ELR (cell line): ENCODE data around the gene PAOX.
"Not testable (repeated sequence)": the region's sequence is repeated elsewhere in the genome, so short reads cannot be mapped to it uniquely, and the experiment has no call there.

Source experiments
- DNase-seq: peaks from one replicate; pipeline ENCODE4 v3.0.0-alpha.2; 2015; ENCODE audit warnings: low read depth

The PAOX gene

DNA sequence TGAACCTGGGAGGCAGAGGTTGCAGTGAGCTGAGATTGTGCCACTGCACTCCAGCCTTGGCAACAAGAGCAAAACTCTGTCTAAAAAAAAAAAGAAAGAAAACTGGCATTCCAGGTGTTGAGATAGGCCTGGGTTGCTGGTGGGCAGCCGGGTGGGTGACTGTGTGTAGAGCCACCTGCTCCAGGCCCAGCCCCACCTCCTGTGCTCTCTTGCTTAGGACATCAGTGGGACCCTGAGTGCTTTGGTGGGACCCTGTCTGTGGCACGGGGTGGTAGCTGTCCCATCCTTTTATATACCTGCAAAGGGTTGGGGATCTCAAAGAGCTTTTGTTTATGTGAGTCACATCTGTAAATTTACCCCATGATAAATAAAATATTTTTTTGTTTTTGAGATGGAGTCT, 6.2 kb downstream of the PAOX start:
- DNase-seq: no peak

GRCh38 chr10:133386951-133387350, 7.9 kb downstream of the PAOX start:
- not testable (repeated sequence) for DNase-seq

DNA sequence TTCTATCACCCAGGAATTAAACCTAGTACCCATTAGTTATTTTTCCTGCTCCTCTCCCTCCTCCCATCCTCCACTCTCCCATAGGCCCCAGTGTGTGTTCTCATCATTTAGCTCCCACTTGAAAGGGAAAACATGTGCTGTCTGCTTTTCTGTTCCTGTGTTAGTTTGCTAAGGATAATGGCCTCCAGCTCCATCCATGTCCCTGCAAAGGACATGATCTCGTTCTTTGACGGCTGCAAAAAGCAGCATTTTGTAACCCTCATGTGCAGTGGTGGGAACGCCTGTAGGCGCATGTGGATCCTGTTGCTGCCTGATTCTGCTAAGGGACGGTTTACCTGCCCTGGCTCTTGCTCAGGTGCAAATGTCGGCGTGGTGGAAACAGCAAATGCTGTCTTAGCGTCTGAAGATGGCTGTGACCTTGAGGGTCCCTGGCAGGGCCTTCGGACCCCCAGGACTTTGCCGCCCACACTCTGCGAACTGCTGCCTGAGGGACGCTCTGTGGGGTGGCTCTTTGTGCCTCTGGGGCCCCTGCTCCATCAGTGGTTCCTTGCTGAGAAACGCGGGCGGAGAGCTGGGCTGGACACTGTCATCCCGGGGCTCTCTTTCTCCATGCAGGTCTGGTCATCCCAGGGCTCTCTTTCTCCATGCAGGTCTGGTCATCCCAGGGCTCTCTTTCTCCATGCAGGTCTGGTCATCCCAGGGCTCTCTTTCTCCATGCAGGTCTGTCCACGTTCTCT, 9.3 kb downstream of the PAOX start:
- peak; percentile 41 for DNase-seq

- DNase-seq: no peak
Observed at GRCh38 chr10:133388973-133389818, 10.1 kb downstream of the PAOX start.

- DNase-seq: no peak
Observed at GRCh38 chr10:133390597-133391248, 11.7 kb downstream of the PAOX start.

GRCh38 chr10:133391249-133391635, 12.2 kb downstream of the PAOX start:
- DNase-seq: no peak

DNA sequence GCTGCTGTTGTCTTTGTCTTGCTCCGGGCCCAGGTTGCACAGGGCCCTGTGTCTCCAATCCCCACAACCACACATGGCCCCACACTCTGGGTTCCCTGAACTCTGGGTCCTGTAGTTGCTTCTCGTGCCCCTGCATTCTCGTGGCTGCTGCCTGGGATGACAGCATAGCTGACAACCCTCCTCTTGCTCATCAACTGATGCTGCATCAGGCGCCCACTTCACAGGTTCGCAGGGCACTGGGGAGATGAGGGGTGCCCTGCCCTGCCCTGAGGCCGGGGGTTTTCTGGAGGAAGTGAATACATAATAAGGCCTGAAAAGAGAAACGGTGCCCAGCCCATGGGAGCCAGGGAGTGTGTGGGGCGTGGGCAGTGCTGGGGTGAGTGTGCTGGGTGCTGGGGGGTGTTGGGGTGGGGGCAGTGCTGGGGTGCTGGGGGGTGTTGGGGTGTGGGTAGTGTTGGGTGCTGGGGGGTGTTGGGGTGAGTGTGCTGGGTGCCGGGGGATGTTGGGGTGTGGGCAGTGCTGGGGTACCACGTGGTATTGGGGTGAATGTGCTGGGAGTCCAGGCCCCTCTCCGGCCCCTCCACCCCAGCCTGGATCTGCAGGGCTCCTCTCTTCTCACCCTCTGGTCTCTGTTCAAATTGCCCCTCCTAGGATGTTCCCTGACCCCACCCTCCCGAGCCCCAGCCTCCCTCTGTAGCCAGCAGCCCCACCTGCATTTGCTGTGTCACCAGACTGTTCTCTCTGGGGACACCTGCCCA, 12.9 kb downstream of the PAOX start:
- DNase-seq: no peak

DNA sequence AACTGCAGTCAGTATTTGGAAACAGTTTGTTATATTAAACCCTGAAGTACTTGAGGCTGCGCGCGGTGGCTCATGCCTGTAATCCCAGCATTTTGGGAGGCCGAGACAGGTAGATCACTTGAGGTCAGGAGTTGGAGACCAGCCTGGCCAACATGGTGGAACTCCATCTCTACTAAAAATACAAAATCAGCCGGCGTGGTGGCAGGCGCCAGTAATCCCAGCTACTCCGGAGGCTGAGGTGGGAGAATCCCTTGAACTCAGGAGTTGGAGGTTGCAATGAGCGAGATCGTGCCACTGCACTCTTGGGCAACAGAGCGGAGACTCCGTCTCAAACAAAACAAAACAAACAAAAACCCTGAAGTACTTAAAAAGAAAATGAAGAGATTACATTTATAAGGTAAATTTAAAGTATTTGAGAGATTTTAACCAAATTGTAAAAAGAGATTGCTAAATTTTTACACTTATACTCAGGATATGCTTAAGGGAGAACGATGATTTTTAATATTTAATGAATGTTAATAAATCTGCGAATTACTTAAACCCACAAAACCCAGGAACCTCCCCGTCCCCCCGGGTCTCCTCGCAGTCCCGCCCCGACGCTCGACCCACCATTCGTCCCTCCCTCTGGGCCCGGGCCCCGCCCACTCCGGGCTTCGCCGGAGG, 14.5 kb downstream of the PAOX start:
- DNase-seq: no peak

- DNase-seq: peak; percentile 94
Observed at GRCh38 chr10:133394064-133394663, 15.1 kb downstream of the PAOX start, which contains the start of gene MTG1. MTG1 (plus strand) TSS chr10:133394157; CDS start chr10:133394221, 64 bp downstream.

DNA sequence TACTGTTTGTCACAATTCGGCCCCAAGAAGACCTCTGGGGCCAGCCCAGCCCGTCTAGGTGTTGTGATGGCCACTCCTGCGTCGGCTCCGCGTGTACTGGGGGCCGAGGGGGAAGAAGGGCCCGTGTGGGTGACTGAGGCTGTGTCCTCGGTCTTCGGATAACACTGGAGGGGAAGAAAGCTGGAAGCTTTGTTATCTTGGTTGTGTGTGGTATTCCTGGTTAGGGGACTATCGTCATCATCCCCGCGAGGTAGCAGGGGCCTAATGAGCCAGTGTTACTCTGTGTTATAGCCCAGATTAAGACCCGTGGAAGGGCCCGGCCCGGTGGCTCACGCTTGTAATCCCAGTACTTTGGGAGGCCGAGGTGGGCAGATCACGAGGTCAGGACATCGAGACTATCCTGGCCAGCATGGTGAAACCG, 15.7 kb downstream of the PAOX start:
- DNase-seq: no peak

DNA sequence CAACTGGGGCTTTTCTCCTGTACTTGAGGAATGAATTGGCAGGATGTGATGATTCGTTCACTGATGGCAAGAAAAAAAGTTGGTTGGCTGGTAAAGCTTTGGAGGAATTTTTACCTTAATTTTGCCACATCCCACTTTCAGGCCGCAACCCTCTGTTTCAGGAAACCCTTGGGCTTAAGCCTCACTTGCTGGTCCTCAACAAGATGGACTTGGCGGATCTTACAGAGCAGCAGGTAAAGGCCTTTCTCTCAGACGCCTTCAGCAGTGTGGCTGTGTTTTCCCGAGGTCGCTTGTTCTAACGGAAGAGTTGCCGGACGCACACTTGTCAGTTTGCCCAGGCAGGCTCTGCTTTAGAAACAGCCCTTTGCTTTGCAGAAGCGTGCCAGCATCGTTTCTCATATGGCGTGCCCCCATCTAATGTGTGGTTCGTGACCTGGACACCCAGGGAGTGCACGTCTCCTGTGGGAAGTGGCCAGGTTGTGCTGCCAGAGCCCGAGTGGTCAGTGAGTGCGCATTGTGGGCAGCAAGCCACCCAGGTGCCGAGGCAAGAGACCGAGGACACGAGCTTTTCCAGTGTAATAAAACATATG, 17.1 kb downstream of the PAOX start:
- DNase-seq: no peak

GRCh38 chr10:133397938-133398337, 18.9 kb downstream of the PAOX start:
- peak; percentile 22 for DNase-seq

DNA sequence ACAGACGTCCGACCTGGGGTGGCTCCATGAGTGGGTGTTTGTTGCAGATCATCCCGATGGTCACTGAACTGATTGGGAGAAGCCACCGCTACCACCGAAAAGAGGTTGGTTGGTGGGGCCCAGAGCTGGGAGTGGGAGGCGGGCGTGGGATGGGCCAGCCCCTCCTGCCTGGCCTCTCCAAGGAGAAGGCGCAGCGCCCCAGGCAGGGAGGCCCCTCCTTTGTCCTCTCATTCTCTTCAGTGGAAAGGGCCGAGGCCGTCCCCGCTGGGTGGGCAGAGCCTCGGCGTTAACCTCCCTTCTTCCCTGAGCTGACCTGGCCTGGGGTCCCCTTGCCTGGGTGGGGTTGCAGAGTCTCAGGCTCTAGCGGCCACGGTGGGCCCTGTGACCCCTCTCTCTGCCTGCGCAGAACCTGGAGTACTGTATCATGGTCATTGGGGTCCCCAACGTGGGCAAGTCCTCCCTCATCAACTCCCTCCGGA, 20.1 kb downstream of the PAOX start:
- no peak for DNase-seq

- no peak for DNase-seq
Observed at GRCh38 chr10:133400624-133401424, 21.8 kb downstream of the PAOX start.

- no peak for DNase-seq
Observed at GRCh38 chr10:133401500-133401899, 22.4 kb downstream of the PAOX start.

GRCh38 chr10:133401981-133402725, 23.1 kb downstream of the PAOX start:
- DNase-seq: no peak

DNA sequence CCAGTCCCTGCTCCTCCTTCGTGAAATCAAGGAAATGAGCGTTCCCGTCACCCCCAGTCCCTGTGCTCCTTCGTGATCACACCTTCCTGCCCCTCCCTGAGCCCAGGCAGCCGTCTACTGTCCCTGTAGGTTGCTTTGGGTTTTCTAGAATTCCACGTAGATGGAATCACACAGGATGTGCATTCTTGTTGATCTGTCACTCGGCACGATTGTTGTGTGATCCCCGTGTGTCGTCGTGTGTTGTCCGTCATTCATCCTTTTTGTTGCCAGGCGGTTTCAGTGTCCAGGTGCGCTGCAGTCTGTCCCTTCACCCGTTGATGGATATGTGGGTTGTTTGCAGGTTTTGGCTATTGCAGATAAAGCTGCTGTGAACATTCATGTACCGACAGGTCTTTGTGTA, 24.3 kb downstream of the PAOX start:
- no peak for DNase-seq

DNA sequence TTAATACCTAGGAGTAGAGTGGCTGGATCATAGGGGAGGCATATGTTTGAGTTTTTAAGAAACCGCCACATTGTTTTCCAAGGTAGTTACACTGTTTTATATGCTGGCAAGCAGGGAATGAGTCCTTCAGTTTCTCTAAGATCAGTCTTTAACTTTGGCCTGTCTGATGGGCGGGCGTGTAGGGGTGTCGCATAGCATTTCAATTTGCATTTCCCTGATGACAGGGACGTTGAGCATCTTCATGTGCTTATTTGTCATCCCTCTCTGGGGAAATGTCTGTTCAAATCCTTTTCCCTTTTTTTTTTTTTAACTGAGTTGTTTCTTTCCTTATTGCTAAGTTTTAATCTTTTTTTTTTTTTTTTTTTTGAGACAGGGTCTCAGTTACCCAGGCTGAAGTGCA, 24.7 kb downstream of the PAOX start:
- DNase-seq: no peak

DNA sequence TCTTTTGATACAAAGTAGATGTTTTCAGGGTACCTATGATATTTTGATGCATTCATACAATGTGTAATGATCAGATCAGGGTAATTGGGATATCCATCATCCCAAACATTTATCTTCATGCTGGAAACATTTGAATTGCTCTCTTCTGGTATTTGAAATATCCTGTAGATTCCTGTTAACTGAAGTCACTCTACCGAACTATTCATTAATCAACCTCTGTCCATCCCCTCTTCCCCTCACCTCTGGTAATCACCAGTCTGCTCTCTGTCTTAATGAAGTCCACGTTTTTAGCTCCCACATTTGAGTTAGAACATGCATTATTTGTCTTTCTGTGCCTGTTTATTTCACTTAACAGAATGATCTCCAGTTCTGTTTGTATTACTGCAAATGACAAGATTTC, 26.2 kb downstream of the PAOX start:
- DNase-seq: peak; percentile 27
